HG03575 (cell line): ENCODE measurements around the gene OOEP.

Source experiments
- ATAC-seq: cut with Tn5 transposase; IDR thresholded peaks from one replicate; pipeline ENCODE4 v1.9.1; 2021; ENCODE audit not compliant: unreplicated experiment, insufficient number of reproducible peaks, low FRiP score; ENCODE audit errors: extremely low read depth

Gene OOEP

GRCh38 chr6:73323323-73323722, 46.4 kb downstream of the OOEP start:
- ATAC-seq: no peak
